DOHH2 (cell line): ENCODE measurements around the gene RILPL2.
"Not testable (repeated sequence)": the region's sequence is repeated elsewhere in the genome, so short reads cannot be mapped to it uniquely, and the experiment has no call there.

ENCODE experiments used
- H3F3A ChIP-seq: fragments of 200-600 bp; sonication (generic), shearing (Covaris generic); 2 replicates; pipeline ENCODE4 v1.6.0; 2016; ENCODE audit warnings: antibody characterized with exemption, mild to moderate bottlenecking; ENCODE audit not compliant: control insufficient read depth, insufficient read depth
- H3K27ac ChIP-seq: fragments of 200-600 bp; sonication (generic); 2 replicates; pipeline ENCODE4 v1.5.1; 2014; ENCODE audit warnings: low read depth, mild to moderate bottlenecking, low read length, moderate library complexity
- H3K27me3 ChIP-seq: fragments of 200-600 bp; sonication (generic); 2 replicates; pipeline ENCODE4 v1.6.1; 2014; ENCODE audit warnings: mild to moderate bottlenecking, low read length, mixed read lengths; ENCODE audit not compliant: control insufficient read depth
- H3K36me3 ChIP-seq: fragments of 200-600 bp; sonication (generic); 2 replicates; pipeline ENCODE4 v1.6.1; 2014; ENCODE audit warnings: mild to moderate bottlenecking, low read length, moderate library complexity, mixed read lengths; ENCODE audit not compliant: control insufficient read depth
- H3K4me1 ChIP-seq: fragments of 200-600 bp; sonication (generic); 2 replicates; pipeline ENCODE4 v1.6.1; 2014; ENCODE audit warnings: mild to moderate bottlenecking, low read length, mixed read lengths; ENCODE audit not compliant: control insufficient read depth
- H3K4me2 ChIP-seq: fragments of 200-600 bp; sonication (generic); 2 replicates; pipeline ENCODE4 v1.6.0; 2014; ENCODE audit warnings: mild to moderate bottlenecking, low read length, moderate library complexity
- H3K4me3 ChIP-seq: fragments of 200-600 bp; sonication (generic); 2 replicates; pipeline ENCODE4 v1.5.1; 2014; ENCODE audit warnings: mild to moderate bottlenecking, low read length, mixed read lengths
- H3K79me2 ChIP-seq: fragments of 200-600 bp; sonication (generic); 2 replicates; pipeline ENCODE4 v1.6.1; 2014; ENCODE audit warnings: mild to moderate bottlenecking, low read length, mixed read lengths; ENCODE audit not compliant: control insufficient read depth
- H3K9me2 ChIP-seq: fragments of 200-600 bp; sonication (generic); replicated peaks from 2 replicates; pipeline ENCODE4 v1.6.1; 2014; ENCODE audit warnings: mild to moderate bottlenecking, low read length, mixed read lengths; ENCODE audit not compliant: control insufficient read depth
- H3K9me3 ChIP-seq: fragments of 200-600 bp; sonication (generic); 2 replicates; pipeline ENCODE4 v1.6.1; 2014; ENCODE audit warnings: antibody characterized with exemption, low read length, mixed read lengths; ENCODE audit not compliant: control insufficient read depth, insufficient read depth
- H4K20me1 ChIP-seq: fragments of 200-600 bp; sonication (generic); 2 replicates; pipeline ENCODE4 v1.6.0; 2014; ENCODE audit warnings: low read depth, mild to moderate bottlenecking, antibody characterized with exemption, low read length, moderate library complexity; ENCODE audit not compliant: control insufficient read depth, insufficient read depth
- CTCF ChIP-seq: fragments of 200-600 bp; sonication (generic); IDR thresholded peaks from one replicate; pipeline ENCODE4 v1.5.1; 2014; ENCODE audit warnings: antibody characterized with exemption, mild to moderate bottlenecking, low read depth, low read length; ENCODE audit not compliant: poor library complexity, severe bottlenecking
- EZH2phosphoT487 ChIP-seq: fragments of 200-600 bp; sonication (generic); IDR thresholded peaks from 2 replicates; pipeline ENCODE4 v1.6.1; 2017; ENCODE audit warnings: borderline replicate concordance, mild to moderate bottlenecking, antibody characterized with exemption, low read length, moderate library complexity, mixed read lengths

The RILPL2 gene

GRCh38 chr12:123453165-123453564 lies 16.7 kb upstream of the RILPL2 start:
- Histone ChIP-seq H4K20me1 (no peaks in the 10 kb centered on the region), H3K27ac (no peak overlapping the region), H3F3A (peaks cover 7% of the 10 kb centered on the region; the same call in 1 of the 2 replicates), H3K9me3 (no peaks in the 10 kb centered on the region), H3K36me3 (0 out of 2 replicates have a peak, but pooled peaks cover 2% of the 10 kb centered on the region), H3K4me2 (no peak overlapping the region), H3K4me1 (no peaks in the 10 kb centered on the region), H3K4me3 (no peak overlapping the region), H3K9me2 (no peaks in the 10 kb centered on the region), H3K79me2 (no peaks in the 10 kb centered on the region), H3K27me3 (no peaks in the 10 kb centered on the region)
- TF ChIP-seq CTCF (no peak), EZH2phosphoT487 (no peak)

GRCh38 chr12:123452276-123452550 lies 15.7 kb upstream of the RILPL2 start:
- not testable (repeated sequence) for H3K79me2 ChIP-seq, H3K4me2 ChIP-seq, H3K9me3 ChIP-seq, H3K4me1 ChIP-seq, H4K20me1 ChIP-seq, H3K4me3 ChIP-seq, H3K27ac ChIP-seq, H3K9me2 ChIP-seq, H3F3A ChIP-seq, H3K27me3 ChIP-seq, H3K36me3 ChIP-seq

- no peak overlapping the region for H3K4me2 ChIP-seq
- H3K9me3 ChIP-seq, result no peaks in the 10 kb centered on the region
- TF ChIP-seq EZH2phosphoT487 (no peak), CTCF (no peak)
- no peaks in the 10 kb centered on the region for H4K20me1 ChIP-seq
- H3K9me2 ChIP-seq, result no peaks in the 10 kb centered on the region
- peaks cover 3% of the 10 kb centered on the region; the same call in 1 of the 2 replicates for H3F3A ChIP-seq
- peaks cover 9% of the 10 kb centered on the region for H3K4me1 ChIP-seq
- no peaks in the 10 kb centered on the region for H3K27me3 ChIP-seq
- H3K27ac ChIP-seq, result no peak overlapping the region
- H3K4me3 ChIP-seq, result no peak overlapping the region
- H3K36me3 ChIP-seq, result no peaks in the 10 kb centered on the region
- H3K79me2 ChIP-seq, result no peaks in the 10 kb centered on the region
Observed at GRCh38 chr12:123450636-123451035, 14.2 kb upstream of the RILPL2 start.

GRCh38 chr12:123449856-123450255 lies 13.4 kb upstream of the RILPL2 start:
- no peak overlapping the region for H3K27ac ChIP-seq
- peaks cover 14% of the 10 kb centered on the region for H3K4me1 ChIP-seq
- no peak overlapping the region for H3K4me2 ChIP-seq
- no peaks in the 10 kb centered on the region for H3K9me3 ChIP-seq
- H3F3A ChIP-seq, result peaks cover 3% of the 10 kb centered on the region; the same call in 1 of the 2 replicates
- no peaks in the 10 kb centered on the region for H3K79me2 ChIP-seq
- TF ChIP-seq CTCF (no peak), EZH2phosphoT487 (no peak)
- H3K9me2 ChIP-seq, result no peaks in the 10 kb centered on the region
- H3K4me3 ChIP-seq, result no peak overlapping the region
- H4K20me1 ChIP-seq, result no peaks in the 10 kb centered on the region
- no peaks in the 10 kb centered on the region for H3K36me3 ChIP-seq
- H3K27me3 ChIP-seq, result no peaks in the 10 kb centered on the region
